Psoas muscle (tissue), 8 donors: Measurements from ENCODE around the gene SHISA5. TPM values are rescaled to one million over a fixed set of nuclear protein-coding genes. Genes with fewer than 3 reads are reported as not detected.

Experiments used
- ATAC-seq, 4 donors: fragments of 200-7000 bp; cut with Tn5 transposase; one replicate each; pipeline ENCODE4 v1.9.1; 2020; ENCODE audit warnings: moderate library complexity in 3 of 4, mild to moderate bottlenecking in 2 of 4
- DNase-seq, 2 donors: peaks; one replicate each; pipeline ENCODE4 v3.0.0-alpha.2; 2020
- H3K27ac ChIP-seq: fragments of 200-600 bp; one replicate; pipeline ENCODE4 v1.8.0; 2022
- H3K27me3 ChIP-seq, 3 donors: fragments of 200-600 bp in 1 of 3; one replicate each; pipeline versions ENCODE4 v1.6.1 to v1.8.0; 2013 to 2022; ENCODE audit warnings: low read length in 2 of 3, mild to moderate bottlenecking in 2 of 3, moderate library complexity in 1 of 3; ENCODE audit not compliant: insufficient read depth in 3 of 3
- H3K36me3 ChIP-seq, 2 donors: fragments of 200-600 bp in 1 of 2; one replicate each; pipeline versions ENCODE4 v1.6.1 to v1.8.0; 2013 to 2022; ENCODE audit warnings: low read depth in 1 of 2, mild to moderate bottlenecking in 1 of 2, moderate library complexity in 1 of 2; ENCODE audit not compliant: insufficient read depth in 1 of 2
- H3K4me1 ChIP-seq: fragments of 200-600 bp; one replicate; pipeline ENCODE4 v1.8.0; 2022
- H3K4me3 ChIP-seq: fragments of 200-600 bp; one replicate; pipeline ENCODE4 v1.8.0; 2022; ENCODE audit warnings: mild to moderate bottlenecking
- H3K9me3 ChIP-seq: fragments of 200-600 bp; one replicate; pipeline ENCODE4 v1.8.0; 2022
- WGBS, 3 donors: extraction: QIAGEN DNeasy Blood & Tissue Kit; methylation state at CpG; one replicate each; pipeline versions ENCODE4 v1.1.6 to v1.1.7; 2013; 5-methylcytosine and 5-hydroxymethylcytosine counted together
- intact Hi-C, 2 donors: fragments of 100-400 bp; cut with DNase I; formaldehyde crosslinking; loops; one replicate each; pipeline versions ENCODE4 v1.11.0 to v1.14.2; 2022
- polyA plus RNA-seq, 3 donors: library from polyadenylated mRNA; stranded (reverse); fragments of 200-250 nt; gene quantifications; one replicate each; pipeline ENCODE4 v1.2.3, GENCODE V29; 2013
- total RNA-seq, 4 donors: library from RNA; stranded (reverse); fragmentation: NEBNext Ultra II Directional in 2 of 4; extraction: Animal tissue kit (Norgen Biotek cat#: 25700) in 2 of 4; gene quantifications; one replicate each; pipeline versions ENCODE4 v1.2.1 to v1.2.4, GENCODE V29; 2021 to 2023
- TF ChIP-seq, protein P1 (sequence below): fragments of 200-600 bp; IDR thresholded peaks from one replicate; pipeline ENCODE4 v1.8.0; 2022; ENCODE audit warnings: antibody characterized with exemption
- donor health status: healthy with polysubstance abuse.
- donor health status: DM: no; HTN: no; CAD: no; lungs with moderate emphysema.
- donor health status: Bipolar disorder and iron deficiency.
- donor health status: healthy.
- donor health status: DM: yes; HTN: yes; CAD: no.
- donor health status: DM: no; HTN: no; CAD: no.
- donor health status: DM: no; HTN: no; CAD: no.
- donor health status: DM: yes; HTN: yes; CAD: no.

SHISA5 gene
- total and polyA plus RNA-seq, 7 donors, result 16.9 to 34.7 (median 24.3) TPM

DNA sequence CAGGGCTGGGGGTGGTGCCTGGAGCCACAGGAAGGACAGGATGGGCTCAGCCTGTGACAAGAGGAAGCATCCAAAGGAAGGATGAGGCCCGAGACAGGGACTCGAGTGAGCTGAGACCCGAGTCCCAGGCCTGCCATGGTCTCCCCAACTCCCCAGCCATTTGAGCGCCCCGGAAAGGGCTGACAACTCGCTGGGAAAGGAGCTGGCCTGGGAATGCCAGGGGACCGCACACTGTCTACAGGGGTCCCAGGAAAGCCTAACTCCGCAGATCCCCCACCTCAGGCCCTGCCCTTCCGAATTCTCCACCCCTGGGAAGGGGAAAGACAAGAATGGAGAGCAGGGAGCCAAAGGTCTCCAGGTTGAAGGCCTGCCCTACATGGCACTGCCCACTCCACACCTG lies 21.0 kb upstream of the SHISA5 start:
- 81 to 89% (median 88%) methylated on average over 9 of the region's 9 CpGs for WGBS, 3 donors
- Histone ChIP-seq H3K36me3 (no peaks in the 10 kb centered on the region), H3K27me3 (no peaks in the 10 kb centered on the region), H3K9me3 (no peaks in the 10 kb centered on the region), H3K4me1 (no peaks in the 10 kb centered on the region), H3K4me3 (no peak overlapping the region), H3K27ac (no peak overlapping the region)
- intact Hi-C loops, result no loop called here
- ATAC-seq, result no peak
- TF ChIP-seq, protein P1, sequence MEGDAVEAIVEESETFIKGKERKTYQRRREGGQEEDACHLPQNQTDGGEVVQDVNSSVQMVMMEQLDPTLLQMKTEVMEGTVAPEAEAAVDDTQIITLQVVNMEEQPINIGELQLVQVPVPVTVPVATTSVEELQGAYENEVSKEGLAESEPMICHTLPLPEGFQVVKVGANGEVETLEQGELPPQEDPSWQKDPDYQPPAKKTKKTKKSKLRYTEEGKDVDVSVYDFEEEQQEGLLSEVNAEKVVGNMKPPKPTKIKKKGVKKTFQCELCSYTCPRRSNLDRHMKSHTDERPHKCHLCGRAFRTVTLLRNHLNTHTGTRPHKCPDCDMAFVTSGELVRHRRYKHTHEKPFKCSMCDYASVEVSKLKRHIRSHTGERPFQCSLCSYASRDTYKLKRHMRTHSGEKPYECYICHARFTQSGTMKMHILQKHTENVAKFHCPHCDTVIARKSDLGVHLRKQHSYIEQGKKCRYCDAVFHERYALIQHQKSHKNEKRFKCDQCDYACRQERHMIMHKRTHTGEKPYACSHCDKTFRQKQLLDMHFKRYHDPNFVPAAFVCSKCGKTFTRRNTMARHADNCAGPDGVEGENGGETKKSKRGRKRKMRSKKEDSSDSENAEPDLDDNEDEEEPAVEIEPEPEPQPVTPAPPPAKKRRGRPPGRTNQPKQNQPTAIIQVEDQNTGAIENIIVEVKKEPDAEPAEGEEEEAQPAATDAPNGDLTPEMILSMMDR, result no peak
- no peak for DNase-seq

DNA sequence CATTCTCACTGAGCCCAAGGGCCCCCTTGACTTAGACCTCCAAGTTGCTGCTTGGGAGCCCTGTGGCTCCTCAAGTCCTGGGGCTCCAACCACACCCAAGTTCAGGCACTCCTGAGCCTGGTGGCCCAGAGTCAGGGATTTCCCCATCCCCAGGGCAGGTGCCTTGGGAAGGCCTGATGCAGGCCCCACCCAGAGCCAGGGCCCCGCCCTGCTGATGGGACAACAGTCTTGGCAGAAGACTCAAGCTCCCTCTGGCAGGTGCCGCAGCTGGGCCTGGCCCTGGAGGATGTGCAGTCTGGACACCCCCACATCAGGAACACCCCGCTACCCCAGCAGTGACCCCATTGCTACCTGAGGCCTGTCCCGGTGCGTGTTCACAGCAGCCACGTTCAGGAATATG lies 17.7 kb upstream of the SHISA5 start:
- TF ChIP-seq, protein P1, result no peak
- no peak for DNase-seq
- no peak for ATAC-seq
- H3K27ac ChIP-seq, result no peak overlapping the region
- no peaks in the 10 kb centered on the region for H3K4me1 ChIP-seq
- 87 to 94% (median 93%) methylated on average over 6 of the region's 6 CpGs for WGBS, 3 donors
- H3K9me3 ChIP-seq, result no peaks in the 10 kb centered on the region
- H3K27me3 ChIP-seq, result no peaks in the 10 kb centered on the region
- H3K36me3 ChIP-seq, result no peaks in the 10 kb centered on the region
- H3K4me3 ChIP-seq, result no peak overlapping the region
- intact Hi-C loops, result no loop called here

DNA sequence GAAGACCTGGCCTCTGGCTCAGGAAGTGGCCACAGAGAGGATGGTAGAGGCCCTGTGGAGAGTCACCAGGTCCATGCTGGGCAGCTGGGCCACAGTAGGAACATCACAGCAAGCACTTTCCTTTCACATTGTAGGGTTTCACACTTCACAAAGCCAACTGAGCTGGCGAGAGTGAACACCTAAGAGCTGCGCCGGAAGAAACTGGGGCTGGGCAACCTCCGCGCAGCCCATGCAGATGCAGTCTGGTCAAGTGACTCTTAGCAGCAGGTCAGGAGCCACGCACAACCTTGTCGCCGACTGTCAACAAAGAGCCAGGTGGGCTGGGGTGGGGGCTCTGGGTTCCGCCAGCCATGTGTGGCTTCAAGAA lies 15.3 kb upstream of the SHISA5 start:
- Histone ChIP-seq H3K4me3 (no peak overlapping the region), H3K9me3 (no peaks in the 10 kb centered on the region), H3K27ac (no peak overlapping the region), H3K36me3 (no peaks in the 10 kb centered on the region), H3K27me3 (no peaks in the 10 kb centered on the region), H3K4me1 (no peaks in the 10 kb centered on the region)
- 96 to 98% (median 96%) methylated on average over 7 to 9 of the region's 9 CpGs for WGBS, 3 donors
- intact Hi-C loops, result no loop called here
- ATAC-seq, result no peak
- DNase-seq, result no peak
- TF ChIP-seq, protein P1, result no peak

DNA sequence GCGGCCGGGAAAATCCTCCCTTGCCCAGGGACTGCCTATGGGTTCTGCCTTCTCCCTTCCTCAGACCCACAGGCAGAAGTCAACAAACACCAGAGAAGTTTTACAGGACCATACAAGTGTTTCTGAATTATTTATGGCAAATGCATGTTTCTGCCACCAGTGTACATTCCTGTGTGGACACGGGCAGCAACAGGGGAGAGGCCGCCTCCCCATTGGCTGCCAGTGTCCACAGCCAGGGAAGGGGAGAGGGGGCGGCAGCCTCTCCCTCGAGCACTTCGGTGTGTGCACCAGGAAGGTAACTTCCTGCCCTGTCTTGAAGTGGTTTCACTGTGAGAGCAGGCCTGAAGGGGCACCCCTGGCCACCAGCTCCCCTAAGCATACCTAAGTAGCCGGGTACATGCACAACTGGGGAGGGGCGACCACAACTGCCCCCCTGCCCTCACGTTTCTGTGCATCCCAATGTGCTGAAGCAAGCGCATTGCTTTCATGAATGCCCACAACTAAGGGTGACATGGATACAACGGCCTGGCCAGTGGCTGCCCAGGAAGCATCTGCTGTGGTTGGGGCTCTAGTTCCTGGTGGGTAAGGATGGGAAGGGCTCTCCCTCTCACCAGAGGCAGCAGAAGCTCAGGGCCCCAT lies 14.8 kb upstream of the SHISA5 start:
- H3K4me3 ChIP-seq, result no peak overlapping the region
- H3K36me3 ChIP-seq, result no peaks in the 10 kb centered on the region
- no peak overlapping the region for H3K27ac ChIP-seq
- H3K27me3 ChIP-seq, result no peaks in the 10 kb centered on the region
- no peaks in the 10 kb centered on the region for H3K4me1 ChIP-seq
- ATAC-seq (no peak), DNase-seq (no peak)
- 74 to 83% (median 78%) methylated on average over 12 of the region's 12 CpGs for WGBS, 3 donors
- H3K9me3 ChIP-seq, result no peaks in the 10 kb centered on the region
- TF ChIP-seq, protein P1, result no peak
- intact Hi-C loops, result no loop called here

DNA sequence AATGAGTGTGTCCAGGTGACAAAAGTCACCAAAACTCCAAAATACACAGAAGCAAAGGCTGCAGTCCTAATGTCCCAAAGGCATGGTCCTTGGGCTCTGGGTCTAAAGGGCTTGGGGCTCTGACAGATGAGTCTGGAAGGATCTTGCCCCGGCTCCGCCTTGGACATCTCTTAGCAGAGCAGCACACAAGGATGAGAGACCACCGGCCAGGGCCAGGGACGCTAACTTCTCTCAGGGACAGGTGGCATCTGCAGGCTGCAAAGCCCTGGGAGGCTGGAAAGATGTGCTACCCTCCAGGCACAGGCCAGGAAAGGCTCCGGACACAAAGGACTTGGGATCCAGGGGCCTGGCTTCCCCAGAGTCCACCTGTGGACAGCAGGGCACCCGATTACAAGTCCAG lies 14.1 kb upstream of the SHISA5 start:
- Histone ChIP-seq H3K36me3 (no peaks in the 10 kb centered on the region), H3K4me3 (no peak overlapping the region), H3K4me1 (no peaks in the 10 kb centered on the region), H3K27me3 (no peaks in the 10 kb centered on the region), H3K9me3 (no peaks in the 10 kb centered on the region), H3K27ac (no peak overlapping the region)
- ATAC-seq, result no peak
- 86 to 90% (median 88%) methylated on average over 6 of the region's 6 CpGs for WGBS, 3 donors
- intact Hi-C loops, result no loop called here
- TF ChIP-seq, protein P1, result no peak
- DNase-seq, result no peak
